HG03039 (cell line): ENCODE results near the gene THOC1.
A peak's percentile ranks its signal among the peaks of the same experiment; 100 is the strongest.
"Not testable (repeated sequence)": the region's sequence is repeated elsewhere in the genome, so short reads cannot be mapped to it uniquely, and the experiment has no call there.

Experiments
- ATAC-seq: cut with Tn5 transposase; IDR thresholded peaks from one replicate; pipeline ENCODE4 v1.9.1; 2021; ENCODE audit warnings: mild to moderate bottlenecking, moderate library complexity; ENCODE audit not compliant: unreplicated experiment

THOC1 gene

DNA sequence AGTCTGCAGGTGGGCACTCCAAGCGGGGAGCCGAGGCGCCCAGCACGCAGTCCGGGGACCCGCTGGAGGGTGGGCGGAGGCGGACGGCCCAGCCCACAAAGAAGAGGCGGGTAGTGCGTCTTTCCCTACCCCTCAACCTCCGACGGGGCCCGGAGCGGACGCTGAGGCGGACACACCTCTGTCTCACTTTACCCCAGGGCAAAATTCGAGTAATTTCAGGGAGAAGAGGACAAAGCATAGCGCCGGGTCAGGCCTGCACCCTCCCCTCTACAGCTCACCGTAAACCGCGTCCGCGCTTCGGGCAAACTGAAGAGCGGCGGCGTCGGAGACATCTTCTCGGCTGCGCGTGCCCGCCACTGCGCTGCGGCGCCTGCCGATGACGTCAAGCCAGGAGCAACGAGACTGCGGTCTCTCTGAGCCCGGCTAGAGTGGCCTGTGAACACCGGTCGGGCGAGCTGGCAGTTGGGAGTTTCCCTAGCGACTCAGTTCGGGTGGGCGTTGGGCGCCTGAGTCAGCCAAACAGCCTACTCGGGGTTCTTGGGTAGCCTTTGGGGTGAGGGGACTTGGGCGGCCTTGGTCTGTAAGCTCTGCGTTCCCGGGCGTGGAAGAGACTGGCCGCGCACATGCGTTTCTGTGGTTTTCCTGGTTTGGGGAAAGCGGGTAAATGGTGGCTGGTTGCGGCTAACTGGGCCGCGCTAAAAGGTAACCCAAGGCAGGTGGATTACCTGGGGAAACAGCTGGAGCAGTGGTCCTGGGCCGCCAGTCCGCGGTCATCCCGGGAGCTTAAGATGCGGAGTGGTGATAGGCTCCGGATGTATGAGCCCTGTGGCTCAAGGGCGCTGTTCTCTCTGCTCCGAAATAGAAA lies at the start of gene THOC1:
TSS of gene THOC1 (minus strand) at position 360 of the 865 bp plus-strand sequence. CDS start at position 332, 28 bp downstream.
- ATAC-seq, result peak; percentile 84

DNA sequence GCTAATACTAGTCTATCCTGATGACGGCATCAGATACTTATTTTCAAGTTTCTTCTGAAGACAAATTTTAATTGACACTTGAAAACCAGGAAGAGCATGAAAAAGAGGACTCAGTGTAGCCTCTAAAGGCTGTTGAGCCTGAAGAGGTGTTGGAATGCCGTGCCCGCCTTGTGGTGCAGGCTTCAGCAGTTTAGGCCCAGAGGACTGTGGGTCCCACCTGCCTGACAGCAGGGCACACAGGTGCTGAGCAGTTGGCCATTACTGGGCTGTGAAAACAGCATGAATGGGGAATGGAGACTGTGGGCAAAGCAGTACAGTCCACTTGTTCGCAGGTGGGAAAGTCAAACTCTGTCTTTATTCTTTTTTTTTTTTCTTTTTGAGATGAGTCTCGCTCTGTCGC lies 49.8 kb upstream of the THOC1 start:
- ATAC-seq, result no peak

DNA sequence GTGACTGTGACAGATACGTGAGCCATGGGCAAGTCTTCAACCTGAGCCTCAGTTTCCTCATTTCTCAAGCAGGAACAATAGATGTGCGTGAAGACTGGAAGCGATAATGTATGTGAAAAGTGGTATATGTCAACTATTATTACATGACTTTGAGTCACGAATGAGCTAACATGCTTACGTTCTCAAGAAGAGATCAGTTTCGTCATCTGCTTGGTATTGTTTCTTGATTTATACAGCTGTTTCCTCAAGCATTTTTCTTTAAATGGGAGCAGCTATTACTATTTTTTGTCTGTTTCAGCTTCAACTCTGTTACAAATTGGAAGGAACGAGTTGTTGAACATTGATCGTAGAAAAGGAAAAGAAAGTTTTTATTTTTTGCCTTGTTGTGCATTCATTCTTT lies 48.5 kb upstream of the THOC1 start:
- ATAC-seq, result no peak

DNA sequence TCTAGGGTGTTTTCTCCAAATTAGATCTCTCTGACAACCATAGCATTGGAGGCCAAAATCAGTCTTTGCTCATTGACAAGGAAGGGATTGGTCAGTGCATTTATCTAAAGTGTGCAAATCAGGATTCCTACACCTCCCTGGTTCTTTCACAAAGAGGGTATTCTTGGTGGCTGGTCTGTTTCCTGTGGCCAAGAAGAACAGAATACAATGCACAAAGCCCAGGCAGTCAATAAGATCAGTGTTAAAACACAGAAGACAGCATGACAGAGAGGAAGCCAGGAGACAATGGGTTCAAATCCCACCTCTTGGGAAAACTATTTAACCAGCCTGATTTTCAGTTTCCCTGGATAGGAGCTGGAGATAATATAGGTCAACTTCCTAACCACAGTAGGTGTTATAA lies 46.1 kb upstream of the THOC1 start:
- no peak for ATAC-seq

DNA sequence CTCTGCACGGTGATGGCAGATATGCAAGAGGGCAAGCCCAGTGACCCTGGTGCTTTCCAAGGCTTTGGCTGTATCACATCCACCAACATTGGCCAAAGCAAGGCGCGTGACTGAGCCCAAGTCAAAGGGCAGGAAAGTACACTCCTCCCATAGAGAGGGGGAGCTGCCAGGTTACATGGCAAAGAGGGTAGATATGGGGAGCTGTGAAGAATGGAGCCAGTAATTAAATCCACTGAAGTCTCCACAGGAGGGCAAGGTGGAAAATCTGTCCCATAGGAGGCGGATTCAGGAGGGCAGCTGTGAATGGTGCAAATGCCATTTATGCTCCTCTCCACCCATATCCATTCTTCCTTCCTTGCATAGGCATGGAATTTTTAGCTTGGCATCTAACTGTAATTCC lies 44.6 kb upstream of the THOC1 start:
- no peak for ATAC-seq

DNA sequence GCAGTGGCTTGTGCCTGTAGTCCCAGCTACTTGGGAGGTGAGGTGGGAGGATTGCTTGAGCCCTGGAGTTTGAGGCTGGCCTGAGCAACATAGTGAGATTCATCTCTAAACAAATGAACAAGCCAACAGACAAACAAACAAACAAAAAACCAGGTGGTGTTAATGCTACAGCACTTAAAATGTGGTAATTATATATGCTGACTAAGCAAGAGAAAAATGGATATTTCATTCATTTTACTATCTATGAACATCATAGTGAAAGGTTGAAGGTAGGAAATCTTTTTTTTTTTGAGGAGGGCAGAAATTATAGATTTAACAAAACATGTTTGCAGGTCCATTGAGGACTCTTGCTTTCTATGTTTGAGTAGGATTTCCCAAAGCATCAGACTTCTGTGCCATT lies 42.2 kb upstream of the THOC1 start:
- no peak for ATAC-seq

DNA sequence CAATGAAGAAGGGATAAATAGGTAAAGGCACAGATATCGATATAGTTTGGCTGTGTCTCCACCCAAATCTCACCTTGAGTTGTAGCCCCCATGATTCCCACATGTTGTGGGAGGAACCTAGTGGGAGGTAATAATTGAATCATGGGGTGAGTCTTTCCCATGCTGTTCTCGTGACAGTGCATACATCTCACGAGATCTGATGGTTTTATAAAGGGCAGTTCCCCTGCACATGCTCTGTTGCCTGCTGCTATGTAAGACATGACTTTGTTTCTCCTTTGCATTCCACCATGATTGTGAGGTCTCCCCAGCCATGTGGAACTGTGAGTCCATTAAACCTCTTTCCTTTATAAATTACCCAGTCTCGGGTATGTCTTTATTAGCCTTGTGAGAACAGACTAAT lies 40.2 kb upstream of the THOC1 start:
- not testable (repeated sequence) for ATAC-seq

DNA sequence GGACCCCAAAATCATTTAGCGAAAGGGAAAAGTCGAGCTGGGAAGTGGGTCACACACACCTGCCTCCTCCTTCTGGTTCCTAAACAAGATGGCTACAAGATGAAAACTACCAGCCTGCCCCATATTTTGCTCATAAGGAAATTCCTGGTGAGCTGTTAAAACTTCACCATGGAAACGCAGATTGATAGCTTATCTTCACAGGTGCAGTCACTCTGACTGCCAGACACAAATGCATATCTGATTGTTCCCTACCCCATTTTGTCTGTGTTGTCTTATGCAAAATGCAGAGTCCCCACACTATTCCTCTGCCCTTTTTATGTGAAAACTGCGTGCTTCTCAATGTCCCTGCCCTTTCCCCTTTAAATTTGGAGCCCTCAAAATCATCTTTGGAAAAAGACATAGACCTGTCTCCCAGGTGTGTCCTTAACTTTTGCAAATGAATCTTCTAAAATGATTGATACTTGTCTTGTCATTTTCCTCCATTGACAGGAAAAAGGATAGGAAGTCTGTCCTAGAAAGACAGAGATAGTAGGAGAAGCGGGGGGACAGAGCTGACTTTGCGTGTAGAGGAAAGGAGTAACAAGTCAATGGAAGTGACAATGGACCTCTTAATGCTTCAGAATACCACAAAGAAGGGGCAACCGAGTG lies 38.9 kb upstream of the THOC1 start:
- no peak for ATAC-seq

DNA sequence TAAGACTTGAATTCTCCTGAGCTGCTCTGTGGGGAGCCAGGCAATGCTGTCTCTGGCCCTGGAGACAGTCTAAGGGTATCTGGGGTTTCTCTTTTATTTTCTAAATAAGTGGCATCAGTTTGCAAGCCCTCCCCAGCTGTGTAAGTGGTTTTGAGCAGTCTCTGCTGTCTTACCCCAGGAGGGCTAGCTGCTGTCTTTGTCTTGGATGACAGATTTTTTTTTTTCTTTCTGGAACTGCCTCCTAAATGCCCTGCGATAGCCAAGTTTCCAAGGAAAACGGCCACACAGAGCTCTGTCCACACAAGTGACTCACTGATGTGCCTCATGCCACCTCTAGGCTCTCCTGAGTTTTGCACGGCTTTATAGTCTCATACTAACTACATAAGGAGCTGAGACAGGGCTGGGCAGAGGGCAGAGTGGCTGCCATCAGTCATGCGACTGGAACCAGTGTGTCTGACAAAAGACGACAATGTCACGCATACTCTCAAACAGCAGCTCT lies 37.2 kb upstream of the THOC1 start:
- ATAC-seq, result no peak

DNA sequence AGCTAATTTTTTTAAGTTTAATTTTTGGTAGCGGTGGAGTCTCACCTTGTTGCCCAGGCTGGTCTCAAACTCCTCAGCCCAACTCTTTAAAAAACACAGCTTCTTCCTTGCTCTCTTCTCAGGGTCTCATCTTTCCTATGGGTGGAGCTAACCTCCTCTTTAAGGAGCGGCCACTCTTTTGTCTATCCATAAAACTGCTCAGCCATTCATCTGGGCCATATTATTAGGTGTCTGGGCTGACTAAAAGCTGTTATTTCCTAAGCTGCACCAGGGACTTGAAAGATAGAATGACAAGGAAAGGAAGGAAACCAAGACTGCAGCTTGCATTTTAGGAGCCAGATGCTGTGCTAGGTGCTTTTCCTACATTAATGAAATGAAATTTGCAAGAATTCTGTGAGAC lies 35.8 kb upstream of the THOC1 start:
- ATAC-seq, result no peak

DNA sequence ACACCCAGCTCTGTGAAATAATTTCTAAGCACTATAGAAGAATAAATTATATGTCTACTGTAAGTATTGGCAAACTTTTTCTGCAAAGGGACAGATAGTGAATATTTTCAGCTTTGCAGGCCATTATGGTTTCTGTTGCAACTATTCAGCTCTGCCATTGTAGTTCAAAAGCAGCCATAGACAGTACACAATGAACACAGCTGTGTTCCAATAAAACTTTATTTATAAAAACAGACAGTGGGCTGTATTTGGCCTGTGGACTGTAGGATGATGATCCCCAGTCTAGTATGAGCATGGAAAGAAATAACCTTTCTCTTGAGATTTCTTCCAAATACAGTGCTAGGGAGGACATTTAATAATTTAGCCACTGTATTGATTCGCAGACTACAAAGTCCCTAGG lies 35.2 kb upstream of the THOC1 start:
- no peak for ATAC-seq

GRCh38 chr18:302097-302496 lies 34.2 kb upstream of the THOC1 start:
- ATAC-seq, result no peak

DNA sequence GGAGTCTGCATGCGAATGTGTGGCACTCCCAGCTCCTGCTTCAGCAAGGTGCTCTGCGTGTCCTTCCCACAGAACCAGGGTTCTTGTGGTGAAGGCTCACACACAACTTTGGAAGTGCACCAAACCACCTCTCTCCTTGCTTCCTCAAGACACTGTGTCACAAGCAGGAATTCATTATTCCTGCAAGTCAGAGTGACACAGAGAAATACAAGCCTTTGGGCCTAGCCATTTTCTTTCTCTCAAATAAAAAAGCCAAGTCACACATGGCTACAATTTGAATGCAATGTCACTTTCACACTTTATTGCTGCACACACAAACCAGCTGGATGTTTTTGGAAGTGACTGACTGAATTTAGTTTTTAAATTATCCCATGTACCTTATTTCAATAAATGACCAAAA lies 30.1 kb upstream of the THOC1 start:
- ATAC-seq, result no peak

GRCh38 chr18:295756-296490 lies 28.1 kb upstream of the THOC1 start:
- ATAC-seq, result no peak

DNA sequence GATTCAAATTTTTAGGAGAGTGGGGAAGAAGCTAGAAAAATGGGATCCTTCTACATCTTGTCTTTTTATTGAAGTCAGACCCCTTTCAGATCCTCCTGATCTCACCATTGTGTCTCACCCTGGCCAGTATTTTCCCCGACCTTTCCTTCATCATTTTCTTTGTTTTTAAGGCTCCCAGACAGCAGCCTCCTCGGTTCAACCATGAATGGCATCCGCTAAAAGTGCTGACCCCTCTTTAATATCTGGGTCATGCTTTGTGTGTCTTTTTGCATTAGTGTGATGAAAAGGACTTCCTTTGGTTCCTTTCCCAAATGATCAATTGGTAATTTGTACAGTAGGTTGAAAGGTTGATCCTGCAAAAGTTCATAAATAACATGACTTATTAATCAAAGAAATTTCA lies 26.7 kb upstream of the THOC1 start:
- ATAC-seq, result no peak

GRCh38 chr18:293536-293935 lies 25.7 kb upstream of the THOC1 start:
- no peak for ATAC-seq

DNA sequence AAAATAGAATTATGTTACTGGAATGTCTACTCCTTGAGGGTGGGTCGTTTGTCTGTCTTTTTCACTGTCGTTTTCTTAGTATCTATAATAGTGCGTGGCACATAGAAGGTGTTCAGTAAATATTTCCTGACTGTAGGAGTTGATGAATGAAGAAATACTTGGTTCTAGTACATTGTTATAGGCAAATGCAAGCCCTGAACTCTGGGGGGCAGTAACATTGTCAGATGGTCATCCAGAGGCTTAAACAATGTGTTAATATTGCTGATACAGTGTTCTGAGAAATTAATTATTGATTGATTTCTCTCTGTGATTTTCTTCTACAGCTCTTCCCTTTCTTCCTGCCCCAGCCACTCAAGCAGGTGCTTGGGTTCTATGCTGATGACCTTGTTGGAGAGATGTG lies 24.4 kb upstream of the THOC1 start:
- no peak for ATAC-seq

- not testable (repeated sequence) for ATAC-seq
Measured at GRCh38 chr18:289970-290369, 22.1 kb upstream of the THOC1 start.

GRCh38 chr18:289026-289425 lies 21.2 kb upstream of the THOC1 start:
- no peak for ATAC-seq

DNA sequence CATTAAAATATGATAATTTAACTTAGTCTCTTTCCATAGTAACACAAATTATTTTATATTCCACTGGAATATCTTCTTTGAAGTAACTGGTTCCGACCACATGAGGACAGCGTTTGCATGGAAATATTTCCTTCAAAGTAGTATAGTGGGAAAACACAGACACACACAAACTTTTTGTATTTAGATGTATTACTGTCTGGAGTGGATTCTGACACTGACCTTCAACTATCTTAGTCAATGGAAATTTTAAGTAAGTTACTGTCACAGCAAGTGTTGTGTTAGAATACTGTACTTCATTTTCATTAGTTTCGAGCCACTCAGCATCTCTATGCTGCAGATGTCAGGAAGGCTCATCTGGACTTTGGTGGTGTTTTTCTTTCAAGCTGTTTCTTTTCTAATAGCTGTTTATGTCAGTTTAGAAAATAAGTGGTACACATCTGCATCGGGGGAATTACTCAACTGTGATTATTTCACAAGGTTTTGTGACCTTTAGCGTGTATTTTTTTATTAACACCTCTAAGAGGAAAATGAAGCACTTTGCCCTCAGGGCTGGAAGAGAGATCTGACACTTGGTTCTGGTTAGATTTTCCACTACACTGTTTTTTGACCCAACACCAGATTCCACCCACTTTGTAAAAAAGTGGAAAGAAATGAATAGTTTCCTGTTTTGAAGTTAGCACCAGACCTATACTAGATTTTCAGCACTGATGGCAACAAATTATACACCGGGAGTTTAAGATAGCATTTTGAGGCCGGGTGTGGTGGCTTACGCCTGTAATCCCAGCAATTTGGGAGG lies 18.9 kb upstream of the THOC1 start:
- ATAC-seq, result no peak

DNA sequence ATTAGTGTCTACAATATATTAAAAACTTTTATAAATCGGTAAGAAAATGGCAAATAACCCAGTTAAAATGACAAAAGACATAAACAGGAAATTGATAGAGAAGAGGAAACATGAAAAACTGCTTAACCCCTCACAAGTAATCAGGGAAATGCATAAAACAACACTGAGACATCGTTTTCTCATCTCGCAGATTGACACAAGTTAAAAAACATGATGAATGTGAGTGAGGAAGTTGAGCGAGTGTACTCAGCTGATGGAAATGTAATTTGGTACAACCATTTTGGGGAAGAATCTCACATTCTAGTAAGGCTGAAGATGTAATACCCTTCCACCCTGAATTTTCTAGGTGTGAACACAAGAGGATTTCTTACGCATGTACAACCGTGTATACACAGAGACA lies 18.0 kb upstream of the THOC1 start:
- no peak for ATAC-seq
